HepG2 (cell line): ENCODE measurements around the gene ZBTB43. TPM values are rescaled to one million over a fixed set of nuclear protein-coding genes. Genes with fewer than 3 reads are reported as not detected.

ENCODE experiments used
- CBX1 ChIP-seq: IDR thresholded peaks from one replicate; pipeline ENCODE4 v1.6.1; 2016; ENCODE audit warnings: antibody characterized with exemption, low read depth
- CEBPB ChIP-seq: IDR thresholded peaks from 2 replicates; pipeline ENCODE4 v1.6.1; 2011; ENCODE audit warnings: low read depth, low read length, improper control_type of control experiment, borderline replicate concordance
- DNMT1 ChIP-seq: sonication (generic); formaldehyde crosslinking; IDR thresholded peaks from 2 replicates; pipeline ENCODE4 v1.5.1; 2020; ENCODE audit warnings: mild to moderate bottlenecking, missing genetic modification reagents
- FOXK1 ChIP-seq: sonication (generic); formaldehyde crosslinking; IDR thresholded peaks from 2 replicates; pipeline ENCODE4 v1.4.0; 2020; ENCODE audit warnings: low read depth, missing genetic modification reagents, borderline replicate concordance
- KDM6A ChIP-seq: IDR thresholded peaks from 2 replicates; pipeline ENCODE4 v1.6.1; 2016; ENCODE audit warnings: low read depth
- KLF12 ChIP-seq: sonication (generic); formaldehyde crosslinking; IDR thresholded peaks from 2 replicates; pipeline ENCODE4 v1.4.0; 2020; ENCODE audit warnings: missing genetic modification reagents, borderline replicate concordance
- KLF15 ChIP-seq: sonication (generic); formaldehyde crosslinking; IDR thresholded peaks from 2 replicates; pipeline ENCODE4 v1.8.1; 2023; ENCODE audit warnings: borderline replicate concordance, mild to moderate bottlenecking, inconsistent platforms, missing genetic modification reagents, mixed read lengths
- MAF1 ChIP-seq: sonication (generic); formaldehyde crosslinking; IDR thresholded peaks from 2 replicates; pipeline ENCODE4 v1.5.0; 2020; ENCODE audit warnings: missing genetic modification reagents, borderline replicate concordance
- MTA1 ChIP-seq: sonication (generic); formaldehyde crosslinking; IDR thresholded peaks from 2 replicates; pipeline ENCODE4 v1.4.0; 2020; ENCODE audit warnings: missing genetic modification reagents, mild to moderate bottlenecking, borderline replicate concordance
- RXRA ChIP-seq: sonication (generic); formaldehyde crosslinking; IDR thresholded peaks from 2 replicates; pipeline ENCODE4 v1.5.1; 2020; ENCODE audit warnings: missing genetic modification reagents
- SIN3A ChIP-seq: IDR thresholded peaks from 2 replicates; pipeline ENCODE4 v1.6.1; 2011; ENCODE audit warnings: low read depth, mild to moderate bottlenecking, control low read depth, low read length, borderline replicate concordance
- THAP11 ChIP-seq: IDR thresholded peaks from 2 replicates; pipeline ENCODE4 v1.6.1; 2016; ENCODE audit warnings: missing biosample characterization, missing genetic modification reagents
- ZBTB20 ChIP-seq: sonication (generic); formaldehyde crosslinking; IDR thresholded peaks from 2 replicates; pipeline ENCODE4 v1.8.1; 2023; ENCODE audit warnings: missing genetic modification reagents, low read depth, mild to moderate bottlenecking, borderline replicate concordance
- ZHX1 ChIP-seq: sonication (generic); formaldehyde crosslinking; IDR thresholded peaks from 2 replicates; pipeline ENCODE4 v1.8.1; 2022; ENCODE audit warnings: low read depth, mild to moderate bottlenecking, missing genetic modification reagents
- ZNF432 ChIP-seq: sonication (generic); formaldehyde crosslinking; IDR thresholded peaks from 2 replicates; pipeline ENCODE4 v1.5.0; 2020; ENCODE audit warnings: missing genetic modification reagents, mild to moderate bottlenecking, borderline replicate concordance
- polyA plus RNA-seq, 8 experiments: library from polyadenylated mRNA; depleted of rRNA in 3 of 8; stranded (reverse) in 7 of 8; unstranded in 1 of 8; fragments of >200 nt; fragmentation: Illumina TruSeq in 4 of 8; extraction: Trizol in 4 of 8; gene quantifications; 2 replicates each; pipeline versions ENCODE4 v1.2.1 to v1.2.3, GENCODE V29; 2011 to 2016; ENCODE audit warnings: low read depth in 4 of 8, missing spikeins in 1 of 8, mixed read lengths in 1 of 8; ENCODE audit not compliant: insufficient read depth in 1 of 8
- total RNA-seq, 5 experiments: library from RNA; depleted of rRNA; stranded (reverse); fragments of >200 nt; fragmentation: Illumina TruSeq; extraction: Trizol; gene quantifications; 2 replicates each; pipeline ENCODE4 v1.2.3, GENCODE V29; 2016; ENCODE audit warnings: low read depth in 1 of 5
- TF ChIP-seq, protein P1 (sequence below): sonication (generic); formaldehyde crosslinking; IDR thresholded peaks from 2 replicates; pipeline ENCODE4 v1.4.0; 2020; ENCODE audit warnings: mild to moderate bottlenecking, missing genetic modification reagents, borderline replicate concordance
- TF ChIP-seq, protein P2 (sequence below): sonication (generic); formaldehyde crosslinking; IDR thresholded peaks from 2 replicates; pipeline ENCODE4 v1.8.0; 2022; ENCODE audit warnings: missing genetic modification reagents, mild to moderate bottlenecking, moderate library complexity, borderline replicate concordance

The ZBTB43 gene
- total and polyA plus RNA-seq, 2 of the 13 experiments (the other 11 are each of a cell fraction or from before 2014, with no cell fraction given), result 7.1 to 31.4 TPM

DNA sequence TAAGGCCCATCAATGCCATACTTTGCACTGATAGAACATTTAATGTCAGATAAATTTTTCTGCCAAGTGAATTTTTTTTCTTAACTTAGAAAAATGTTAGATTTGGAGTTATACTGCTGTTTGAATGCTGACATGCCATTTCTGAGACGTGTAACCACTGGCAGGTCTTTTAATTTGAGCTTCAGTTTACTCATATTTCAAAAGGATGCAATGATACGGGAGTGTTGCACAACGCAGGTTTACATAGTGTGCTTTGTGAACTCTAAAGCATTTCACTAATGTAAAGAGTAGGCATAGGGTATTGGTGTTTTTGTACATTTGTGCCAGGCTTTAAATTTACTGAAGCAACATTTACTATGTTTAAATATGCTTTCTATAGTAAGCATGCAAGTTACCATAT lies 4.2 kb downstream of the ZBTB43 start (continued):
- TF ChIP-seq, protein P1, sequence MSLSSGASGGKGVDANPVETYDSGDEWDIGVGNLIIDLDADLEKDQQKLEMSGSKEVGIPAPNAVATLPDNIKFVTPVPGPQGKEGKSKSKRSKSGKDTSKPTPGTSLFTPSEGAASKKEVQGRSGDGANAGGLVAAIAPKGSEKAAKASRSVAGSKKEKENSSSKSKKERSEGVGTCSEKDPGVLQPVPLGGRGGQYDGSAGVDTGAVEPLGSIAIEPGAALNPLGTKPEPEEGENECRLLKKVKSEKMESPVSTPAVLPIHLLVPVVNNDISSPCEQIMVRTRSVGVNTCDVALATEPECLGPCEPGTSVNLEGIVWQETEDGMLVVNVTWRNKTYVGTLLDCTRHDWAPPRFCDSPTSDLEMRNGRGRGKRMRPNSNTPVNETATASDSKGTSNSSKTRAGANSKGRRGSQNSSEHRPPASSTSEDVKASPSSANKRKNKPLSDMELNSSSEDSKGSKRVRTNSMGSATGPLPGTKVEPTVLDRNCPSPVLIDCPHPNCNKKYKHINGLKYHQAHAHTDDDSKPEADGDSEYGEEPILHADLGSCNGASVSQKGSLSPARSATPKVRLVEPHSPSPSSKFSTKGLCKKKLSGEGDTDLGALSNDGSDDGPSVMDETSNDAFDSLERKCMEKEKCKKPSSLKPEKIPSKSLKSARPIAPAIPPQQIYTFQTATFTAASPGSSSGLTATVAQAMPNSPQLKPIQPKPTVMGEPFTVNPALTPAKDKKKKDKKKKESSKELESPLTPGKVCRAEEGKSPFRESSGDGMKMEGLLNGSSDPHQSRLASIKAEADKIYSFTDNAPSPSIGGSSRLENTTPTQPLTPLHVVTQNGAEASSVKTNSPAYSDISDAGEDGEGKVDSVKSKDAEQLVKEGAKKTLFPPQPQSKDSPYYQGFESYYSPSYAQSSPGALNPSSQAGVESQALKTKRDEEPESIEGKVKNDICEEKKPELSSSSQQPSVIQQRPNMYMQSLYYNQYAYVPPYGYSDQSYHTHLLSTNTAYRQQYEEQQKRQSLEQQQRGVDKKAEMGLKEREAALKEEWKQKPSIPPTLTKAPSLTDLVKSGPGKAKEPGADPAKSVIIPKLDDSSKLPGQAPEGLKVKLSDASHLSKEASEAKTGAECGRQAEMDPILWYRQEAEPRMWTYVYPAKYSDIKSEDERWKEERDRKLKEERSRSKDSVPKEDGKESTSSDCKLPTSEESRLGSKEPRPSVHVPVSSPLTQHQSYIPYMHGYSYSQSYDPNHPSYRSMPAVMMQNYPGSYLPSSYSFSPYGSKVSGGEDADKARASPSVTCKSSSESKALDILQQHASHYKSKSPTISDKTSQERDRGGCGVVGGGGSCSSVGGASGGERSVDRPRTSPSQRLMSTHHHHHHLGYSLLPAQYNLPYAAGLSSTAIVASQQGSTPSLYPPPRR (CRISPR knock-in tag), result no peak
- TF ChIP-seq SIN3A (no peak), CBX1 (no peak), MAF1 (CRISPR knock-in tag) (no peak), DNMT1 (CRISPR knock-in tag) (no peak), RXRA (no peak), KLF12 (no peak), ZBTB20 (CRISPR knock-in tag) (peak; percentile 82; the same call in 1 of the 2 replicates), THAP11 (CRISPR knock-in tag) (peak; percentile 66), ZHX1 (CRISPR knock-in tag) (no peak), ZNF432 (CRISPR knock-in tag) (no peak), MTA1 (CRISPR knock-in tag) (no peak), KLF15 (CRISPR knock-in tag) (no peak), KDM6A (CRISPR knock-in tag) (no peak), FOXK1 (CRISPR knock-in tag) (peak; percentile 69; the same call in 1 of the 2 replicates), CEBPB (peak; percentile 99)
- TF ChIP-seq, protein P2, sequence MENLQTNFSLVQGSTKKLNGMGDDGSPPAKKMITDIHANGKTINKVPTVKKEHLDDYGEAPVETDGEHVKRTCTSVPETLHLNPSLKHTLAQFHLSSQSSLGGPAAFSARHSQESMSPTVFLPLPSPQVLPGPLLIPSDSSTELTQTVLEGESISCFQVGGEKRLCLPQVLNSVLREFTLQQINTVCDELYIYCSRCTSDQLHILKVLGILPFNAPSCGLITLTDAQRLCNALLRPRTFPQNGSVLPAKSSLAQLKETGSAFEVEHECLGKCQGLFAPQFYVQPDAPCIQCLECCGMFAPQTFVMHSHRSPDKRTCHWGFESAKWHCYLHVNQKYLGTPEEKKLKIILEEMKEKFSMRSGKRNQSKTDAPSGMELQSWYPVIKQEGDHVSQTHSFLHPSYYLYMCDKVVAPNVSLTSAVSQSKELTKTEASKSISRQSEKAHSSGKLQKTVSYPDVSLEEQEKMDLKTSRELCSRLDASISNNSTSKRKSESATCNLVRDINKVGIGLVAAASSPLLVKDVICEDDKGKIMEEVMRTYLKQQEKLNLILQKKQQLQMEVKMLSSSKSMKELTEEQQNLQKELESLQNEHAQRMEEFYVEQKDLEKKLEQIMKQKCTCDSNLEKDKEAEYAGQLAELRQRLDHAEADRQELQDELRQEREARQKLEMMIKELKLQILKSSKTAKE (CRISPR knock-in tag), result no peak
